Activated CD4-positive, alpha-beta T cell treated with anti-CD3 and anti-CD28 coated beads, Interleukin-2, amount 50 U/mL, for 24 hours (primary cell): ENCODE data around the gene RAB11FIP4.
"Not testable (repeated sequence)": the region's sequence is repeated elsewhere in the genome, so short reads cannot be mapped to it uniquely, and the experiment has no call there.

Source experiments
- DNase-seq, 2 donors: peaks; one replicate each; pipeline ENCODE4 v3.0.0-alpha.2; 2020; ENCODE audit warnings: low read depth in 1 of 2, low spot score in 1 of 2

RAB11FIP4 gene

GRCh38 chr17:31431098-31431851, 39.8 kb downstream of the RAB11FIP4 start:
- DNase-seq = no peak

GRCh38 chr17:31431852-31432658, 40.6 kb downstream of the RAB11FIP4 start:
- DNase-seq = no peak

GRCh38 chr17:31433091-31433790, 41.8 kb downstream of the RAB11FIP4 start:
- DNase-seq = peak in 1 of 2 donors; percentile 11

GRCh38 chr17:31433811-31434726, 42.6 kb downstream of the RAB11FIP4 start:
- no peak for DNase-seq

GRCh38 chr17:31434727-31435050, 43.2 kb downstream of the RAB11FIP4 start:
- DNase-seq = no peak

GRCh38 chr17:31435581-31435980, 44.1 kb downstream of the RAB11FIP4 start:
- DNase-seq = no peak

GRCh38 chr17:31437720-31438400, 46.4 kb downstream of the RAB11FIP4 start:
- DNase-seq = no peak

- no peak for DNase-seq
Observed at GRCh38 chr17:31439716-31440115, 48.2 kb downstream of the RAB11FIP4 start.

GRCh38 chr17:31442276-31442675, 50.8 kb downstream of the RAB11FIP4 start:
- no peak for DNase-seq

- DNase-seq = not testable (repeated sequence)
Observed at GRCh38 chr17:31442856-31443255, 51.4 kb downstream of the RAB11FIP4 start.

- no peak for DNase-seq
Observed at GRCh38 chr17:31443386-31443785, 51.9 kb downstream of the RAB11FIP4 start.

- DNase-seq = no peak
Observed at GRCh38 chr17:31444026-31444425, 52.6 kb downstream of the RAB11FIP4 start.

GRCh38 chr17:31446195-31446967, 54.9 kb downstream of the RAB11FIP4 start:
- no peak for DNase-seq

GRCh38 chr17:31448467-31449077, 57.1 kb downstream of the RAB11FIP4 start:
- DNase-seq = no peak

GRCh38 chr17:31449111-31449510, 57.6 kb downstream of the RAB11FIP4 start:
- DNase-seq = no peak

GRCh38 chr17:31449746-31450145, 58.3 kb downstream of the RAB11FIP4 start:
- DNase-seq = no peak

- no peak for DNase-seq
Observed at GRCh38 chr17:31452101-31452500, 60.6 kb downstream of the RAB11FIP4 start.

GRCh38 chr17:31452561-31453110, 61.2 kb downstream of the RAB11FIP4 start:
- no peak for DNase-seq

- DNase-seq = no peak
Observed at GRCh38 chr17:31453896-31454295, 62.4 kb downstream of the RAB11FIP4 start.
